ENCODE data around the gene IL1RAPL2.
"Not testable (repeated sequence)": the region's sequence is repeated elsewhere in the genome, so short reads cannot be mapped to it uniquely, and the experiment has no call there.

IL1RAPL2 gene

GRCh38 chrX:104854188-104854587 is 288.2 kb downstream of the IL1RAPL2 start:
- DNase-seq (ENCODE audit: low read depth, low spot score): no peak

- DNase-seq (ENCODE audit: low read depth, low spot score): no peak
Observed at GRCh38 chrX:104854790-104855340, 288.9 kb downstream of the IL1RAPL2 start.

- DNase-seq (ENCODE audit: low read depth, low spot score): no peak
Observed at GRCh38 chrX:104863466-104863865, 297.5 kb downstream of the IL1RAPL2 start.

- no peak for DNase-seq (ENCODE audit: low read depth, low spot score)
Observed at GRCh38 chrX:104864296-104864695, 298.3 kb downstream of the IL1RAPL2 start.

- DNase-seq (ENCODE audit: low read depth, low spot score): no peak
Observed at GRCh38 chrX:104877504-104877903, 311.5 kb downstream of the IL1RAPL2 start.

- no peak for DNase-seq (ENCODE audit: low read depth, low spot score)
Observed at GRCh38 chrX:104902070-104902469, 336.1 kb downstream of the IL1RAPL2 start.

GRCh38 chrX:104909694-104910093 is 343.7 kb downstream of the IL1RAPL2 start:
- not testable (repeated sequence) for DNase-seq (ENCODE audit: low read depth, low spot score)

GRCh38 chrX:104913348-104913747 is 347.3 kb downstream of the IL1RAPL2 start:
- DNase-seq (ENCODE audit: low read depth, low spot score): no peak

- DNase-seq (ENCODE audit: low read depth, low spot score): not testable (repeated sequence)
Observed at GRCh38 chrX:104914686-104915085, 348.7 kb downstream of the IL1RAPL2 start.

- DNase-seq (ENCODE audit: low read depth, low spot score): no peak
Observed at GRCh38 chrX:104918122-104918521, 352.1 kb downstream of the IL1RAPL2 start.

- DNase-seq (ENCODE audit: low read depth, low spot score): no peak
Observed at GRCh38 chrX:104921584-104922205, 355.7 kb downstream of the IL1RAPL2 start.

- DNase-seq (ENCODE audit: low read depth, low spot score): no peak
Observed at GRCh38 chrX:104922206-104922621, 356.2 kb downstream of the IL1RAPL2 start.

- DNase-seq (ENCODE audit: low read depth, low spot score): no peak
Observed at GRCh38 chrX:104929324-104929723, 363.3 kb downstream of the IL1RAPL2 start.

- no peak for DNase-seq (ENCODE audit: low read depth, low spot score)
Observed at GRCh38 chrX:104935581-104935980, 369.6 kb downstream of the IL1RAPL2 start.

GRCh38 chrX:104953251-104953650 is 387.3 kb downstream of the IL1RAPL2 start:
- no peak for DNase-seq (ENCODE audit: low read depth, low spot score)

GRCh38 chrX:104961926-104962325 is 395.9 kb downstream of the IL1RAPL2 start:
- no peak for DNase-seq (ENCODE audit: low read depth, low spot score)

- DNase-seq (ENCODE audit: low read depth, low spot score): no peak
Observed at GRCh38 chrX:104968241-104968640, 402.2 kb downstream of the IL1RAPL2 start.

GRCh38 chrX:104972737-104973136 is 406.7 kb downstream of the IL1RAPL2 start:
- no peak for DNase-seq (ENCODE audit: low read depth, low spot score)

- DNase-seq (ENCODE audit: low read depth, low spot score): no peak
Observed at GRCh38 chrX:104987063-104987462, 421.1 kb downstream of the IL1RAPL2 start.

GRCh38 chrX:104988038-104988437 is 422.0 kb downstream of the IL1RAPL2 start:
- no peak for DNase-seq (ENCODE audit: low read depth, low spot score)

- no peak for DNase-seq (ENCODE audit: low read depth, low spot score)
Observed at GRCh38 chrX:104995546-104995945, 429.5 kb downstream of the IL1RAPL2 start.

- no peak for DNase-seq (ENCODE audit: low read depth, low spot score)
Observed at GRCh38 chrX:105006103-105006502, 440.1 kb downstream of the IL1RAPL2 start.

GRCh38 chrX:105006996-105007395 is 441.0 kb downstream of the IL1RAPL2 start:
- DNase-seq (ENCODE audit: low read depth, low spot score): no peak

- DNase-seq (ENCODE audit: low read depth, low spot score): no peak
Observed at GRCh38 chrX:105013719-105014118, 447.7 kb downstream of the IL1RAPL2 start.

All from brain pericyte (primary cell).